ENCODE data around the gene SPSB1. TPM values are rescaled to one million over a fixed set of nuclear protein-coding genes. Genes with fewer than 3 reads are reported as not detected.

Gene SPSB1
- polyA plus RNA-seq, 1 experiment = 20.3 TPM

DNA sequence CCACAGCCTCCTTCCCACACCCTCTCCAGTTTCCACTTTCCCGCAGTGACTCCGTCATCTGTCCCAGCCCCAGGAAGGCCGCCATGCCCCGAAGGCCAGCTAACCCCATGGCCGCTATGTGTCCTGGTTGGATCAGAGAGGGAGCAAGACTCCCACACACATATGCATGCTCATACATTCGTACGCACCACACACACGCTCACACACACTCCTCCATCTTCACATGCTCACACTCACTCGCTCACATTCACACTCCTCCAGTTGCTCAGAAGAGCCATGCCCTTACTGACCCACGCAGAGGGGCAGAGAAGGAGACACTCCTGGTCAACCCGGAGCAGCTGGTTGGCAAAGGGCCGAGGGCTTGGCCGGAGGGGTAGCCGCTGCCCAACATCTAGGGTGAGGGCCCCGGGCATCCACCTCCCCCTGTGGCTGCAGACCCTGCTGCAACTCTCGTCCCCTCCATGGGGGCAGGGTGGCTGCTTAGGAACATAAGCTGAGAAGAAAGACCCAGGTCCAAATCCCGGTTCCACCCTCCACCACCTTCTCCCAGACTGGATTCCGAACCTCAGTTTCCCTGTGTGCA, 124.3 kb downstream of the SPSB1 start:
- no peak for DNase-seq (ENCODE audit: low read depth, low spot score)
- ChIA-PET CTCF (no interaction called here), POLR2A (no interaction called here)
- no peak overlapping the region for H3K4me3 ChIP-seq (ENCODE audit: low read depth, low read length)
- H3K27ac ChIP-seq (ENCODE audit: low read depth, low read length) = no peak overlapping the region
- no peaks in the 10 kb centered on the region for H3K27me3 ChIP-seq (ENCODE audit: control insufficient read depth, insufficient read depth, low read length)
- TF ChIP-seq, protein P1, sequence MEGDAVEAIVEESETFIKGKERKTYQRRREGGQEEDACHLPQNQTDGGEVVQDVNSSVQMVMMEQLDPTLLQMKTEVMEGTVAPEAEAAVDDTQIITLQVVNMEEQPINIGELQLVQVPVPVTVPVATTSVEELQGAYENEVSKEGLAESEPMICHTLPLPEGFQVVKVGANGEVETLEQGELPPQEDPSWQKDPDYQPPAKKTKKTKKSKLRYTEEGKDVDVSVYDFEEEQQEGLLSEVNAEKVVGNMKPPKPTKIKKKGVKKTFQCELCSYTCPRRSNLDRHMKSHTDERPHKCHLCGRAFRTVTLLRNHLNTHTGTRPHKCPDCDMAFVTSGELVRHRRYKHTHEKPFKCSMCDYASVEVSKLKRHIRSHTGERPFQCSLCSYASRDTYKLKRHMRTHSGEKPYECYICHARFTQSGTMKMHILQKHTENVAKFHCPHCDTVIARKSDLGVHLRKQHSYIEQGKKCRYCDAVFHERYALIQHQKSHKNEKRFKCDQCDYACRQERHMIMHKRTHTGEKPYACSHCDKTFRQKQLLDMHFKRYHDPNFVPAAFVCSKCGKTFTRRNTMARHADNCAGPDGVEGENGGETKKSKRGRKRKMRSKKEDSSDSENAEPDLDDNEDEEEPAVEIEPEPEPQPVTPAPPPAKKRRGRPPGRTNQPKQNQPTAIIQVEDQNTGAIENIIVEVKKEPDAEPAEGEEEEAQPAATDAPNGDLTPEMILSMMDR (IDR thresholded peaks at IDR 0.05; ENCODE audit: low read depth, low read length) = no peak
- H3K9me3 ChIP-seq (ENCODE audit: control insufficient read depth, insufficient read depth, low read length) = no peaks in the 10 kb centered on the region

DNA sequence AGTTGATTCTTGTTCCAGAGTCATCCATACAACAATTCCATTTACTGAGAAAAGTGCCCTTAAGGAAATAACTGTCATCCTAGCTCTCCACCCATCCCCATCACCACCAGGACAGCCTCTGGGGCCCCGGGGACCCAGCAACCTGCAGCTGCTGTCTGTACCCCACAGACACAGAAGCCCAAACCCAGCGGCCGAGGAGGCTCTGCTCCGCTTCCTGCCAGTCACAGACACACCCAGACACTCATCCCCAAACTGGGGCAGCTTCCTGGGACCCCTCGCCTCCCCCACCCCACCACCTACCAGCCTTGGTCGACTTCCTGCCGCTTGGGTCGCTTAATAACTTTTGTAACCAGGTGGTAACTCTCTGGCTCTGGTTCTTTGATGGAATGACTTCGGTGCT, 125.0 kb downstream of the SPSB1 start:
- CTCF ChIA-PET = no interaction called here
- Histone ChIP-seq H3K27me3 (ENCODE audit: control insufficient read depth, insufficient read depth, low read length) (peaks cover under 1% of the 10 kb centered on the region), H3K9me3 (ENCODE audit: control insufficient read depth, insufficient read depth, low read length) (peaks cover 3% of the 10 kb centered on the region; the same call in 1 of the 2 replicates), H3K4me3 (ENCODE audit: low read depth, low read length) (no peak overlapping the region), H3K27ac (ENCODE audit: low read depth, low read length) (no peak overlapping the region)
- no peak for DNase-seq (ENCODE audit: low read depth, low spot score)
- POLR2A ChIA-PET = no interaction called here
- TF ChIP-seq, protein P1 (IDR thresholded peaks at IDR 0.05; ENCODE audit: low read depth, low read length) = no peak

DNA sequence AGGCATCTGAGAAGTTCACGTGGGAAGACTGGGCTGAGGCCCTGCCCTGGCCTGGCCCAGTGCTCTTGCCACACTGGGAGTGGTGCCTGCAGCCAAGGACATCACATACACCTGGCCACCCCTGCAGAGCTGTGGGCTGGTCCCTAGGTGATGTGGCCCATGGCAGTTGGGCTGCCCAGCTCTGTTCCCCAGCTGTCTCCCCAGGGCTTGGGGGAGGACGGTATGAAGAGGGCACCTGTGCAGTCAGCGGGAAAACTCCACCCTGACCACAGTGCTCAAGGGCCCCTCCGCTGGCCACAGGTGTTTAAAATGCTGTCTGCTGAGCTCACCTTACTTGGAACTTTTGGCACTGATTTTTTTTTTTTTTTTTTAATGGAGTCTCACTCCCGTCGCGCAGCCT, 126.2 kb downstream of the SPSB1 start:
- ChIA-PET POLR2A (no interaction called here), CTCF (no interaction called here)
- Histone ChIP-seq H3K9me3 (ENCODE audit: control insufficient read depth, insufficient read depth, low read length) (peaks cover 3% of the 10 kb centered on the region; the same call in 1 of the 2 replicates), H3K4me3 (ENCODE audit: low read depth, low read length) (no peak overlapping the region), H3K27ac (ENCODE audit: low read depth, low read length) (no peak overlapping the region), H3K27me3 (ENCODE audit: control insufficient read depth, insufficient read depth, low read length) (peaks cover 7% of the 10 kb centered on the region)
- DNase-seq (ENCODE audit: low read depth, low spot score) = no peak
- TF ChIP-seq, protein P1 (IDR thresholded peaks at IDR 0.05; ENCODE audit: low read depth, low read length) = no peak

Other genes with a start within 250 kb of the SPSB1 start
- 0.20 and 0.21 TPM in 2 replicates for gene SLC2A5, start 223.3 kb upstream of the SPSB1 start, polyA plus RNA-seq (2011; rRNA removed)
- gene GPR157, start 163.8 kb upstream of the SPSB1 start, polyA plus RNA-seq (2011; rRNA removed) = 1.1 TPM in 2 replicates
- gene H6PD, start 58.1 kb upstream of the SPSB1 start, polyA plus RNA-seq (2011; rRNA removed) = 18.3 and 22.9 TPM in 2 replicates
- gene SLC25A33, start 246.6 kb downstream of the SPSB1 start, polyA plus RNA-seq (2011; rRNA removed) = 3.3 and 4.1 TPM in 2 replicates

Data from AG04450 (cell line).